ENCODE measurements around the gene CEP19. TPM values are rescaled to one million over a fixed set of nuclear protein-coding genes. Genes with fewer than 3 reads are reported as not detected.
A peak's percentile ranks its signal among the peaks of the same experiment; 100 is the strongest.

CEP19 gene
- polyA plus RNA-seq, 4 donors = 0.22 to 1.6 (median 0.75) TPM; not detected in 1

- H3K4me1 ChIP-seq (ENCODE audit: control insufficient read depth in 3 of 3, insufficient read depth in 2 of 3, low read depth in 1 of 3, low read length in 2 of 3) = no peaks in the 10 kb centered on the region
- H3K36me3 ChIP-seq (ENCODE audit: control insufficient read depth in 3 of 3, insufficient read depth in 2 of 3, low read depth in 1 of 3, low read length in 3 of 3) = no peaks in the 10 kb centered on the region
- FAIRE-seq (no peak), DNase-seq (no peak)
- peaks cover 0 to 8% of the 10 kb centered on the region in 2 donors for H3K9me3 ChIP-seq (ENCODE audit: control insufficient read depth in 2 of 2, insufficient read depth in 1 of 2, low read depth in 1 of 2, low read length in 1 of 2)
- no peaks in the 10 kb centered on the region for H3K27me3 ChIP-seq (ENCODE audit: control insufficient read depth in 3 of 3, insufficient read depth in 3 of 3, low read length in 3 of 3)
- H3K27ac ChIP-seq (ENCODE audit: low read depth in 1 of 3, low read length in 2 of 3) = no peak overlapping the region
- no peak overlapping the region for H3K4me3 ChIP-seq (ENCODE audit: low read depth in 1 of 3, low read length in 3 of 3)
- 75 to 79% (median 77%) methylated on average over 2 of the region's 2 CpGs for WGBS, 3 donors
Observed at GRCh38 chr3:196686436-196686835, 25.6 kb downstream of the CEP19 start.

- Histone ChIP-seq H3K36me3 (ENCODE audit: control insufficient read depth in 3 of 3, insufficient read depth in 2 of 3, low read depth in 1 of 3, low read length in 3 of 3) (no peaks in the 10 kb centered on the region), H3K4me3 (ENCODE audit: low read depth in 1 of 3, low read length in 3 of 3) (peak overlapping the region in 1 of 3 donors; percentile 3), H3K9me3 (ENCODE audit: control insufficient read depth in 2 of 2, insufficient read depth in 1 of 2, low read depth in 1 of 2, low read length in 1 of 2) (peaks cover 0 to 8% of the 10 kb centered on the region in 2 donors), H3K4me1 (ENCODE audit: control insufficient read depth in 3 of 3, insufficient read depth in 2 of 3, low read depth in 1 of 3, low read length in 2 of 3) (no peaks in the 10 kb centered on the region), H3K27ac (ENCODE audit: low read depth in 1 of 3, low read length in 2 of 3) (no peak overlapping the region), H3K27me3 (ENCODE audit: control insufficient read depth in 3 of 3, insufficient read depth in 3 of 3, low read length in 3 of 3) (no peaks in the 10 kb centered on the region)
- FAIRE-seq = no peak
- 25 to 33% (median 25%) methylated on average over 24 of the region's 24 CpGs for WGBS, 3 donors
- DNase-seq = peak; percentile 73 to 79
Observed at GRCh38 chr3:196684548-196685407, 27.3 kb downstream of the CEP19 start.

GRCh38 chr3:196677931-196678330, 34.1 kb downstream of the CEP19 start:
- WGBS, 3 donors = 28 to 61% (median 38%) methylated on average over 1 of the region's 1 CpG
- no peak overlapping the region for H3K4me3 ChIP-seq (ENCODE audit: low read depth in 1 of 3, low read length in 3 of 3)
- no peak for FAIRE-seq

DNA sequence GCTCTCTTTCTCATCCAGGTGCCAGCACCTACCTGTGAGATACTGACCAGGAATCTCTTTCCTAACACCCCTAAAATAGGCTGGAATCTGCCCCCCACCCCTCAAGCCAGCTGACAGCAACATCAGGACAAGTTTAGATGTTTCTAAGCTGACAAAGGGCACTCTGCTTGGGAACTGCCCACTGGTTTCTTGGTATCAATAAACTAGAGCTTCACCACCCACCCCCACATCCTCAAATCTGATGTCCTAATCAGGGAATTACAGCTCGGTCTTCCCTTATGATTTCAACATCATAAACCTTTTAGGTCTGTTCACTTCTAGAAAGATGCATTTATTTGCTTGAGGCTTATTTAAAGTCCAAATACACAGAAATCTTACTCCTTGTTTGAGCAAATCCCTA, 34.7 kb downstream of the CEP19 start:
- Histone ChIP-seq H3K9me3 (ENCODE audit: control insufficient read depth in 2 of 2, insufficient read depth in 1 of 2, low read depth in 1 of 2, low read length in 1 of 2) (no peaks in the 10 kb centered on the region), H3K36me3 (ENCODE audit: control insufficient read depth in 3 of 3, insufficient read depth in 2 of 3, low read depth in 1 of 3, low read length in 3 of 3) (no peaks in the 10 kb centered on the region), H3K27me3 (ENCODE audit: control insufficient read depth in 3 of 3, insufficient read depth in 3 of 3, low read length in 3 of 3) (no peaks in the 10 kb centered on the region), H3K4me3 (ENCODE audit: low read depth in 1 of 3, low read length in 3 of 3) (no peak overlapping the region), H3K4me1 (ENCODE audit: control insufficient read depth in 3 of 3, insufficient read depth in 2 of 3, low read depth in 1 of 3, low read length in 2 of 3) (no peaks in the 10 kb centered on the region), H3K27ac (ENCODE audit: low read depth in 1 of 3, low read length in 2 of 3) (no peak overlapping the region)
- DNase-seq = no peak
- WGBS, 3 donors = 26 to 51% (median 35%) methylated on average over 1 of the region's 1 CpG
- no peak for FAIRE-seq

More at GRCh38 chr3:196677931-196678330, 34.1 kb downstream of the CEP19 start:
- no peak overlapping the region for H3K27ac ChIP-seq (ENCODE audit: low read depth in 1 of 3, low read length in 2 of 3)
- DNase-seq = no peak
- H3K9me3 ChIP-seq (ENCODE audit: control insufficient read depth in 2 of 2, insufficient read depth in 1 of 2, low read depth in 1 of 2, low read length in 1 of 2) = peaks cover 0 to 1% of the 10 kb centered on the region in 2 donors
- H3K27me3 ChIP-seq (ENCODE audit: control insufficient read depth in 3 of 3, insufficient read depth in 3 of 3, low read length in 3 of 3) = no peaks in the 10 kb centered on the region
- H3K36me3 ChIP-seq (ENCODE audit: control insufficient read depth in 3 of 3, insufficient read depth in 2 of 3, low read depth in 1 of 3, low read length in 3 of 3) = no peaks in the 10 kb centered on the region
- no peaks in the 10 kb centered on the region for H3K4me1 ChIP-seq (ENCODE audit: control insufficient read depth in 3 of 3, insufficient read depth in 2 of 3, low read depth in 1 of 3, low read length in 2 of 3)

DNA sequence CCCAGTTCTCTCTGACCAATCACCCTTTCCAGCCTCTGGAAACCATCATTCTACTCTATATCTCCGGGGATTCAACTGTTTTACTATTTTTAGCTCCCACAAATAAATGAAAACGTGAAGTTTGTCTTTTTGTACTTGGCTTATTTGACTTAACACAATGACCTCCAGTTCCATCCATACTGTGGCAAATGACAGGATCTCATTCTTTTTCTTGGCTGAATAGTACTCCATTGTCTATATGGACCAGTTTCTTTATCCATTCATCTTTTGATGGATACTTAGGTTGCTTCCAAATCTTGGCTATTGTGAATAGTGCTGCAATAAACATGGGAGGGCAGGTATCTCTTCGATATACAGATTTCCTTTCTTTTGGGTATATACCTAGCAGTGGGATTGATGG, 38.4 kb downstream of the CEP19 start:
- no peaks in the 10 kb centered on the region for H3K9me3 ChIP-seq (ENCODE audit: control insufficient read depth in 2 of 2, insufficient read depth in 1 of 2, low read depth in 1 of 2, low read length in 1 of 2)
- no peak for DNase-seq
- 83 to 90% (median 89%) methylated on average over 3 of the region's 3 CpGs for WGBS, 3 donors
- H3K27me3 ChIP-seq (ENCODE audit: control insufficient read depth in 3 of 3, insufficient read depth in 3 of 3, low read length in 3 of 3) = no peaks in the 10 kb centered on the region
- FAIRE-seq = no peak
- no peaks in the 10 kb centered on the region for H3K36me3 ChIP-seq (ENCODE audit: control insufficient read depth in 3 of 3, insufficient read depth in 2 of 3, low read depth in 1 of 3, low read length in 3 of 3)
- no peaks in the 10 kb centered on the region for H3K4me1 ChIP-seq (ENCODE audit: control insufficient read depth in 3 of 3, insufficient read depth in 2 of 3, low read depth in 1 of 3, low read length in 2 of 3)
- H3K4me3 ChIP-seq (ENCODE audit: low read depth in 1 of 3, low read length in 3 of 3) = no peak overlapping the region
- H3K27ac ChIP-seq (ENCODE audit: low read depth in 1 of 3, low read length in 2 of 3) = no peak overlapping the region

DNA sequence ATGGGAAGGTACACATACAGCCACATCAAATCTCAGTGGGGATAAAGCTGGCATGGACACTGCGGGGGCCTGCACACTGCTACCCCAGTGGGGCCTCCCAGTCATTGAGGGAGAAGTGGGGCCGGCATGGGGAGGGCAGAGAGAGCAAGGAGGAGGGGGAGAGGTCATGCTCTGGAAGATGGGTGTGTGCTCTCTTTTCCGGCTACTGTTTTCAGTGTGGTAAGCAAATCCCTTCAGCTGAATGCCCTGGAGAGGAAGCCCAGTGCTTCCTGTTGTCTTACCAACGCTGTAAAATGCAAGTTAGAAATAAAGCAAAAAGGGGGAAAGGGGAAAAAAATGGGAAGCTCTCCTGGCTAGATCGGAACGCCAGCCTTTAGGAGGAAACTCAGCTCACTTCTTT, 41.7 kb downstream of the CEP19 start:
- no peaks in the 10 kb centered on the region for H3K9me3 ChIP-seq (ENCODE audit: control insufficient read depth in 2 of 2, insufficient read depth in 1 of 2, low read depth in 1 of 2, low read length in 1 of 2)
- H3K27ac ChIP-seq (ENCODE audit: low read depth in 1 of 3, low read length in 2 of 3) = no peak overlapping the region
- H3K4me3 ChIP-seq (ENCODE audit: low read depth in 1 of 3, low read length in 3 of 3) = no peak overlapping the region
- FAIRE-seq (no peak), DNase-seq (no peak)
- 28 to 43% (median 39%) methylated on average over 6 of the region's 6 CpGs for WGBS, 3 donors
- no peaks in the 10 kb centered on the region for H3K36me3 ChIP-seq (ENCODE audit: control insufficient read depth in 3 of 3, insufficient read depth in 2 of 3, low read depth in 1 of 3, low read length in 3 of 3)
- H3K27me3 ChIP-seq (ENCODE audit: control insufficient read depth in 3 of 3, insufficient read depth in 3 of 3, low read length in 3 of 3) = no peaks in the 10 kb centered on the region
- no peaks in the 10 kb centered on the region for H3K4me1 ChIP-seq (ENCODE audit: control insufficient read depth in 3 of 3, insufficient read depth in 2 of 3, low read depth in 1 of 3, low read length in 2 of 3)

DNA sequence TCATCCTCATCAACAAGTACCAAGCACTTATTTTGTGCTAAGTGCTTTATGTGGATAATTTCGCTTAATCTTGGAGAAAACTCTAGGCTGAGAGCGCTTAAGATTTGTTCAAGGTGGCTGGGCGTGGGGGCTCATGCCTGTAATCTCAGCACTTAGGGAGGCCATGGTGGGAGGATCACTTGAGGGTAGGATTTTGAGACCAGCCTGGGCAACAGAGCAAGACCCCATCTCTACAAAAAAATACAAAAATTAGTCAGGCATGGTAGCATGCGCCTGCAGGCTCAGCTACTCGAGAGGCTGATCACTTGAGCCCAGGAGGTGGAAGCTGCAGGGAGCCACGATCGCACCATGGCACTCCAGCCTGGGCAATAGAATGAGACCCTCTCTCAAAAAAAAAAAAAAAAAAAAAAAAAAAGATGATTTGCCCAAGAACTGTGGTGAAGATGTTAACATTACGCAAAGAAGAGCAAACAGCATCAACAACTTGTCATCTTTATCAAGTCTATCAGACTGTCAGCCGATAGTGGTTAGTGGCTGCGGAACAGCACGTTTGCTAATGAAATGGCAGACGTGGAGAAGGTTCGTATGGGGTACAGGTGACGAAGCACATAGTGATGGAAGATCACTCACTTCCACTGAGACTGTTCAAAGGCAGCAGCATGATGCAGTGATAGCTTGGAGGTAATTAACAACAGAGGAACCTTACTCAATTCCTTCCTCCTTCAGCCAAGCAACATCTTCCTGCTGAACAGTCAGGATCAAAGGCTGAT, 44.8 kb downstream of the CEP19 start:
- WGBS, 3 donors = 90 to 93% (median 91%) methylated on average over 14 of the region's 14 CpGs
- no peak overlapping the region for H3K4me3 ChIP-seq (ENCODE audit: low read depth in 1 of 3, low read length in 3 of 3)
- H3K9me3 ChIP-seq (ENCODE audit: control insufficient read depth in 2 of 2, insufficient read depth in 1 of 2, low read depth in 1 of 2, low read length in 1 of 2) = no peaks in the 10 kb centered on the region
- H3K36me3 ChIP-seq (ENCODE audit: control insufficient read depth in 3 of 3, insufficient read depth in 2 of 3, low read depth in 1 of 3, low read length in 3 of 3) = no peaks in the 10 kb centered on the region
- FAIRE-seq (no peak), DNase-seq (no peak)
- no peaks in the 10 kb centered on the region for H3K27me3 ChIP-seq (ENCODE audit: control insufficient read depth in 3 of 3, insufficient read depth in 3 of 3, low read length in 3 of 3)
- H3K4me1 ChIP-seq (ENCODE audit: control insufficient read depth in 3 of 3, insufficient read depth in 2 of 3, low read depth in 1 of 3, low read length in 2 of 3) = no peaks in the 10 kb centered on the region
- H3K27ac ChIP-seq (ENCODE audit: low read depth in 1 of 3, low read length in 2 of 3) = no peak overlapping the region

DNA sequence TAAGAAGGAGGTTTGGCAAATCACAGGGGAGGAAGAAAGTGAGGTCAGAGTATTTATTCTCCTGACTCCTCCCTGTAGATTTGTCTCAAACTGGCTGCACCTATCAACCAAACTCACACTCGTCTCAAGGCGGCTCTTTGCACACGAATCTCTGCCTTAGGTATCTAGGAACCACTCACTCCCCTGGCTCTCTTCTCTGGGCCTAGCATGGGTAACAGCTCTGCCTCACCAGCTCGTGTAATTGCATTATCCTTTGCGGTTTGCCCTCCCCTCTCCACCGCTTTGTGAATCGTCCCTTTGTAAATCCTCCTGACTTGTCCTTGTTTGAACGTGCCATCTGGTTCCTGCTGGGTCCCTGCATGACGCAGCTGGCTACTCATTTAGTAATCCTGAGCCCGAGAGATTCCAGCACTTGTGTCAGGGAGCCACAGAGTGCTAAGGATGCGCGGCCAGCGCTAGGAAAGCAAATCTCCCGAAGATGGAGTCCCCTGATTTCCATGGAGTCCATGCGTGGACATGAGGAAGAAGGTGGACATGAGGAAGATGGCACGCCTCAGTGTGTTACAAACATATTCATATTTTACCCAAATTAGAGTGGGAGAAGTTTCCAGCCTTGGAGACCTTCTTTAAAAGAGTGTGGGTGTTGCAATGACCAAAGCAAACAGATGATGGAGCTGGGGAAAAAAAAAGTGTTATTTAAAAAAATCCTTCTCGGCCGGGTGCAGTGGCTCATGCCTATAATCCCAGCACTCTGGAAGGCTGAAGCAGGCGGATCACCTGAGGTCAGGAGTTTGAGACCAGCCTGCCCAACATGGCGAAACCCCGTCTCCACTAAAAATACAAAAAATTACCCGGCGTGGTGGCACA, 45.8 kb downstream of the CEP19 start:
- no peaks in the 10 kb centered on the region for H3K27me3 ChIP-seq (ENCODE audit: control insufficient read depth in 3 of 3, insufficient read depth in 3 of 3, low read length in 3 of 3)
- H3K4me1 ChIP-seq (ENCODE audit: control insufficient read depth in 3 of 3, insufficient read depth in 2 of 3, low read depth in 1 of 3, low read length in 2 of 3) = no peaks in the 10 kb centered on the region
- 54 to 60% (median 58%) methylated on average over 23 of the region's 23 CpGs for WGBS, 3 donors
- no peaks in the 10 kb centered on the region for H3K9me3 ChIP-seq (ENCODE audit: control insufficient read depth in 2 of 2, insufficient read depth in 1 of 2, low read depth in 1 of 2, low read length in 1 of 2)
- DNase-seq (peak in 1 of 2 donors; percentile 10), FAIRE-seq (no peak)
- no peaks in the 10 kb centered on the region for H3K36me3 ChIP-seq (ENCODE audit: control insufficient read depth in 3 of 3, insufficient read depth in 2 of 3, low read depth in 1 of 3, low read length in 3 of 3)
- H3K27ac ChIP-seq (ENCODE audit: low read depth in 1 of 3, low read length in 2 of 3) = no peak overlapping the region
- no peak overlapping the region for H3K4me3 ChIP-seq (ENCODE audit: low read depth in 1 of 3, low read length in 3 of 3)
